HEK293T (cell line): ENCODE measurements around the gene SORCS3.

Experiments used
- CTCF ChIA-PET: fragments of 350-600 bp; formaldehyde crosslinking; extraction: SDS; loops from one replicate; lab custom pipeline; 2021; ENCODE audit warnings: antibody characterized with exemption, inconsistent platforms; lab: Yijun Ruan, JAX
- POLR2A ChIA-PET: fragments of 350-600 bp; formaldehyde crosslinking; extraction: SDS; loops from one replicate; lab custom pipeline; 2020; ENCODE audit warnings: antibody characterized with exemption, inconsistent platforms; lab: Yijun Ruan, JAX
- DNase-seq: peaks from one replicate; pipeline ENCODE4 v3.0.0; 2012; ENCODE audit warnings: mixed read lengths; ENCODE audit errors: extremely low spot score
- ARNT ChIP-seq: fragments of 450-650 bp; IDR thresholded peaks from 2 replicates; pipeline ENCODE4 v1.6.1; 2017; ENCODE audit warnings: mild to moderate bottlenecking
- BHLHE40 ChIP-seq: fragments of 450-650 bp; IDR thresholded peaks from 2 replicates; pipeline ENCODE4 v1.6.1; 2016; ENCODE audit warnings: mild to moderate bottlenecking, moderate library complexity, borderline replicate concordance
- CTBP1 ChIP-seq: fragments of 450-650 bp; IDR thresholded peaks from 2 replicates; pipeline ENCODE4 v1.6.1; 2016; ENCODE audit warnings: borderline replicate concordance
- ELF4 ChIP-seq: fragments of 450-650 bp; IDR thresholded peaks from 2 replicates; pipeline ENCODE4 v1.6.1; 2017; ENCODE audit warnings: antibody characterized with exemption
- FOXA1 ChIP-seq: fragments of 450-650 bp; IDR thresholded peaks from 2 replicates; pipeline ENCODE4 v1.6.1; 2016; ENCODE audit warnings: mild to moderate bottlenecking
- FOXK2 ChIP-seq: fragments of 450-650 bp; IDR thresholded peaks from 2 replicates; pipeline ENCODE4 v1.6.1; 2016; ENCODE audit warnings: mild to moderate bottlenecking
- FOXM1 ChIP-seq: fragments of 450-650 bp; IDR thresholded peaks from 2 replicates; pipeline ENCODE4 v1.6.1; 2017; ENCODE audit warnings: mild to moderate bottlenecking, borderline replicate concordance
- HDGF ChIP-seq: fragments of 450-650 bp; IDR thresholded peaks from 2 replicates; pipeline ENCODE4 v1.6.1; 2017; ENCODE audit warnings: antibody characterized with exemption, borderline replicate concordance
- L3MBTL2 ChIP-seq: fragments of 450-650 bp; conservative IDR thresholded peaks from 2 replicates; pipeline ENCODE4 v1.6.1; 2016; ENCODE audit warnings: mild to moderate bottlenecking
- LEF1 ChIP-seq: fragments of 450-650 bp; IDR thresholded peaks from 2 replicates; pipeline ENCODE4 v1.6.1; 2017; ENCODE audit warnings: mild to moderate bottlenecking, borderline replicate concordance
- NFRKB ChIP-seq: fragments of 450-650 bp; IDR thresholded peaks from 2 replicates; pipeline ENCODE4 v1.6.1; 2016; ENCODE audit warnings: mild to moderate bottlenecking, moderate library complexity
- SP1 ChIP-seq: fragments of 450-650 bp; IDR thresholded peaks from 2 replicates; pipeline ENCODE4 v1.6.1; 2017
- SUZ12 ChIP-seq: fragments of 450-650 bp; IDR thresholded peaks from 2 replicates; pipeline ENCODE4 v1.6.1; 2016; ENCODE audit warnings: mild to moderate bottlenecking
- TARDBP ChIP-seq: fragments of 450-650 bp; IDR thresholded peaks from 2 replicates; pipeline ENCODE4 v1.6.1; 2016
- ZNF384 ChIP-seq: fragments of 450-650 bp; IDR thresholded peaks from 2 replicates; pipeline ENCODE4 v1.6.1; 2016
- TF ChIP-seq, protein P1 (sequence below): fragments of 450-650 bp; IDR thresholded peaks from 2 replicates; pipeline ENCODE4 v1.6.1; 2016

The SORCS3 gene

DNA sequence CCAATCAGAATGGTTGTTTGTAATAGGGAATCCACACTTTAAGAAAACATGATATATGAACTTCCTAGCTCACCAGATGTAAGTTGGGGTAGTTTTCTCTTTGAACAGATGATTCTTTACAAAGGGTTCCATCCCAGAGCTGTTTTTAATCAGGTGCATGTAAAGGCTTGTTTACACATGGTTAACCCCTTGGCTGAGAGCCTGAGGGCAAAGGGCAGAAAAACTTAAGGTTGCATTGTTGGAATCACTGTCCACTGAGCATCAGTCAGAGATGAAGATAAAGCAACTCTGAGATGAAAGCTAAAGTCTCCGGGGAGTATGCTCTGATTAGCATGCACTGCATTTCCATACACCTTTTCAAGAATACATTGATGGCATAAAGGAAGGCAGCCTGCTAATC lies 518.2 kb downstream of the SORCS3 start:
- ChIA-PET CTCF (no interaction called here), POLR2A (no interaction called here)
- no peak for DNase-seq
- TF ChIP-seq NFRKB (no peak), ARNT (no peak), FOXM1 (no peak), ZNF384 (no peak), LEF1 (no peak), SUZ12 (no peak)
- TF ChIP-seq, protein P1, sequence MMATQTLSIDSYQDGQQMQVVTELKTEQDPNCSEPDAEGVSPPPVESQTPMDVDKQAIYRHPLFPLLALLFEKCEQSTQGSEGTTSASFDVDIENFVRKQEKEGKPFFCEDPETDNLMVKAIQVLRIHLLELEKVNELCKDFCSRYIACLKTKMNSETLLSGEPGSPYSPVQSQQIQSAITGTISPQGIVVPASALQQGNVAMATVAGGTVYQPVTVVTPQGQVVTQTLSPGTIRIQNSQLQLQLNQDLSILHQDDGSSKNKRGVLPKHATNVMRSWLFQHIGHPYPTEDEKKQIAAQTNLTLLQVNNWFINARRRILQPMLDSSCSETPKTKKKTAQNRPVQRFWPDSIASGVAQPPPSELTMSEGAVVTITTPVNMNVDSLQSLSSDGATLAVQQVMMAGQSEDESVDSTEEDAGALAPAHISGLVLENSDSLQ: no peak

DNA sequence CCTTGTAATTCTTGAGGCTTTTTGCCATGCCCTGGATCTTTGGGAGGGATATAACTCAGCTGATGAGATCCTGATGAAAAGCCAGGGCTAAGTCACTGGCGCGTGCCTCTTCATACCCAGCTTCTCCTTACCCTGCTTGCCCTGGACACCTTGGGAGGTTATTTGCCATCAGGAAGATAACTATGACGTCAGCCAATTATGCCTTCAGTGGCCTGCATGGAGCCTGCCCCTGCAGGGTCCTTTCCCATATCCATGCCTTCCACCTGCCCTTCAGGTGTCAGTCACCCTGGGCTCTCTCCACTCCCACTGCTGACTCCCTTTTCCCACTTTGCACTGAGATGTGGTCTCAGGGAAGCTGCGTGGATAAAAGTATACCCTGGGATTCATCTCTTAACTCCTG lies 520.1 kb downstream of the SORCS3 start:
- TF ChIP-seq, protein P1: no peak
- TF ChIP-seq FOXK2: no peak
- TF ChIP-seq SP1: no peak
- TF ChIP-seq NFRKB: no peak
- no peak for DNase-seq
- ChIA-PET POLR2A (no interaction called here), CTCF (no interaction called here)

DNA sequence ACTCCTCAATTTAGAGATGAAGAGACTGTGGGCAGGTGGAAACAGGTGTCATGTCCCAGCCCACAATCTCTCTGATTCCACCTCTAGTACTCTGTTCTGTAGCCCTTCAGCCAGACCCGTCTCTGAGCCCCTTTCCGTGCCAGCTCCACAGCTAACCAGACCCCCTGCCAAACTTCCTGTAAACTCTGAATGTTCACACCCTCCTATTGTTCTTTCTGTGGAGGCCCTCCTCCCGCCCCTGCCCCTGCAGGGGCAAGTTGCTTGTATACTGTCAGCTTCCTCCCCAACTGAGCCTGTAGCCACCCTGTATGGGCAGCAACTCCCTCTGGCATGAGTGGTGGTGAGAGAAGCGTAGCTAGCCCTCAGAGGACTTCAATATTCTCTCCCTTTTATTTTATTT lies 520.7 kb downstream of the SORCS3 start:
- CTCF ChIA-PET: no interaction called here
- POLR2A ChIA-PET: no interaction called here
- TF ChIP-seq, protein P1: no peak
- TF ChIP-seq ELF4: no peak
- no peak for TF ChIP-seq ARNT
- TF ChIP-seq FOXA1: no peak
- TF ChIP-seq ZNF384: no peak
- no peak for TF ChIP-seq HDGF
- DNase-seq: no peak

DNA sequence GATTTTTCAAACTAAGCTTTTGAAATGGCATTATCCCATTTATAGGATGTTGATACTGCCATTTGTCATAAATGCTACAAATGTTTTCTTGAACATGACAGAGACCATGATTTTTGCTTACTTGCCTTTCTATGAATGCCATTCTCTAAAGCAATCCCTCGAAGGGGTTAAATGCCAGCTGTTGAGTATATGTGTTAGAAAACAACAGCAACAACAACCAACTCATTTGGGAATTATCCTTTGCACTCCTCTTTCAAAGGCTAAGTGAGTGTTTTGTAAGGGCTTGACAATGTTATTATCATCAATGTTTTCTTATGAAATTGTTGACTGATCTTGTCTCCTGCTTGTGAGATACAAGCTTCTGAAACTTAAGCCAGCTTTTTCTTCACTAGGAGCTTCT lies 529.4 kb downstream of the SORCS3 start:
- POLR2A ChIA-PET: no interaction called here
- TF ChIP-seq ZNF384 (no peak), FOXA1 (no peak), HDGF (no peak), BHLHE40 (no peak), L3MBTL2 (no peak), CTBP1 (no peak)

DNA sequence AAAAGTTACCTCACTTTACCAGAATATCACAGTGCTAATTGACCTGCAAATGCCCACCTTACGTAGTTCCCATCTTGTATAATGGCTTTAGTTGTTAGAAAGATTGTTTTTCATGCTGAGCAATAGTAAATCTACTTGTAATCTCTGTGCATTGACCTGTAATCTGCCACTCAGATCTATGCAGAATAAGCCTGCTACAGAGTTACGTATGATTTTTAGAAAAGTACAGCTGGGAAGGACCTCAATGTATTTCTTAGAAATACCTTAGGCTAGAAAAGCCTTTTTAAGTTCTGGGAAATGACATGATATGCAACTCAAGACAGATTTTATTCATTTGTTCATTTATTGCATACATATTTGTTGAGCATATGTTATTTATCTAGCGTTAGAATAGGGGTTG lies 530.9 kb downstream of the SORCS3 start:
- POLR2A ChIA-PET: no interaction called here
- no peak for DNase-seq

More for the DNA sequence above, 529.4 kb downstream of the SORCS3 start:
- CTCF ChIA-PET: no interaction called here
- DNase-seq: no peak

DNA sequence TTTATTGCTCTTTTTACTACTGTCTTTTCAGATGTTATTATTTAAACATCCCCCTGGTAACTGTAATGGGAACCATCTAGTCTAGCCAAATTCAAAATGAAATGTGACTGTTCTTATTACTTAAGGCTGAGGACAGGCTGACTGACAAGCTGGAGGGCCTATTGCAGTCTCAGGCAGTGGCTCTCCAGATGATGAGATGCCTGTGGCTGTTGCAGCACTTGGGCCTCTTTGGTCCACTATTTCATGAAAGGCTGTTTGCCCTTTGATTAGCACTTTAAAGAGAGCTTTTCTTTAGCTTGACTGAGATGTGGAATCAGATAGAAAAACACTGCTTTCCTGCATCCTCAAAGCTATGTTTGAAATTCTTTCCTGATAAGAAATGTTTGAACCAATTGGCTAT lies 540.5 kb downstream of the SORCS3 start:
- TF ChIP-seq SP1: no peak
- no peak for TF ChIP-seq ZNF384
- no peak for TF ChIP-seq ARNT
- no peak for TF ChIP-seq BHLHE40
- no peak for TF ChIP-seq NFRKB
- TF ChIP-seq FOXM1: no peak
- TF ChIP-seq LEF1: no peak
- no peak for TF ChIP-seq FOXK2
- TF ChIP-seq FOXA1: no peak
- TF ChIP-seq HDGF: no peak
- no peak for TF ChIP-seq CTBP1
- no peak for TF ChIP-seq SUZ12
- TF ChIP-seq, protein P1: no peak
- no peak for TF ChIP-seq L3MBTL2
- no peak for TF ChIP-seq ELF4
- no peak for TF ChIP-seq TARDBP
- CTCF ChIA-PET: no interaction called here
- DNase-seq: no peak
- POLR2A ChIA-PET: no interaction called here

More for the DNA sequence above, 530.9 kb downstream of the SORCS3 start:
- CTCF ChIA-PET: no interaction called here
- TF ChIP-seq LEF1 (no peak), NFRKB (no peak), ZNF384 (no peak), ARNT (no peak), SP1 (no peak), BHLHE40 (no peak), ELF4 (no peak), FOXM1 (no peak), FOXK2 (no peak), SUZ12 (no peak)
- TF ChIP-seq, protein P1: no peak
